ENCODE measurements around the gene WWOX. TPM values are rescaled to one million over a fixed set of nuclear protein-coding genes. Genes with fewer than 3 reads are reported as not detected.

Gene WWOX
- total RNA-seq, 6 donors from 2014 or later = 18.7 to 167 (median 31.0) TPM

DNA sequence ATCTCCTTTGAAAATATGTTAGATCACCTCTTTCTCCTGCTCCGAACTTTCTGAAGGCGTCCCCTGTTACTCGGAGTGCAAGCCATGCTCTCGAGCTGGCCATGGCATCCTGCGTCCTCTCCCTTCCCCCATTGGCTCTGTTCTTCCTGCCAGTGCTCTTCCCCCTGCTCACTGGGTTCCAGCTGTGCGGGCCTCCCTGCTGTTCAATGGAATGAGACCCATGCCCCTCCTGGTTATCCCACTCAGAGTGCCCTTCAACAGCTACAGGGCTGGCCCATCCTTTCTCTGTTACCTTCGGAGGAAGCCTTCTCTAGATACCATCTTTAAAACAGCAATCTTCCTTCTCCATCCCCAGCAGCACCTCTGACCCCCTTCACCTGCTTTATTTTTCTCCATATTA, 996.8 kb downstream of the WWOX start:
- 93 to 94% methylated on average over 7 of the region's 7 CpGs for WGBS, 2 donors
- Histone ChIP-seq H3K9me3 (no peaks in the 10 kb centered on the region), H3K27ac (no peak overlapping the region), H3K36me3 (no peaks in the 10 kb centered on the region), H3K27me3 (no peaks in the 10 kb centered on the region), H3K4me3 (no peak overlapping the region), H3K4me1 (peaks cover 0 to 12% (median 5%) of the 10 kb centered on the region in 4 donors)
- TF ChIP-seq EP300 (IDR thresholded peaks at IDR 0.05) (no peak), POLR2AphosphoS5 (IDR thresholded peaks at IDR 0.05) (no peak), POLR2A (IDR thresholded peaks at IDR 0.05) (no peak)
- TF ChIP-seq, protein P1, sequence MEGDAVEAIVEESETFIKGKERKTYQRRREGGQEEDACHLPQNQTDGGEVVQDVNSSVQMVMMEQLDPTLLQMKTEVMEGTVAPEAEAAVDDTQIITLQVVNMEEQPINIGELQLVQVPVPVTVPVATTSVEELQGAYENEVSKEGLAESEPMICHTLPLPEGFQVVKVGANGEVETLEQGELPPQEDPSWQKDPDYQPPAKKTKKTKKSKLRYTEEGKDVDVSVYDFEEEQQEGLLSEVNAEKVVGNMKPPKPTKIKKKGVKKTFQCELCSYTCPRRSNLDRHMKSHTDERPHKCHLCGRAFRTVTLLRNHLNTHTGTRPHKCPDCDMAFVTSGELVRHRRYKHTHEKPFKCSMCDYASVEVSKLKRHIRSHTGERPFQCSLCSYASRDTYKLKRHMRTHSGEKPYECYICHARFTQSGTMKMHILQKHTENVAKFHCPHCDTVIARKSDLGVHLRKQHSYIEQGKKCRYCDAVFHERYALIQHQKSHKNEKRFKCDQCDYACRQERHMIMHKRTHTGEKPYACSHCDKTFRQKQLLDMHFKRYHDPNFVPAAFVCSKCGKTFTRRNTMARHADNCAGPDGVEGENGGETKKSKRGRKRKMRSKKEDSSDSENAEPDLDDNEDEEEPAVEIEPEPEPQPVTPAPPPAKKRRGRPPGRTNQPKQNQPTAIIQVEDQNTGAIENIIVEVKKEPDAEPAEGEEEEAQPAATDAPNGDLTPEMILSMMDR (IDR thresholded peaks at IDR 0.05) = no peak
- no peak for ATAC-seq (ENCODE audit: low FRiP score in 2 of 2)
- no peak for DNase-seq

DNA sequence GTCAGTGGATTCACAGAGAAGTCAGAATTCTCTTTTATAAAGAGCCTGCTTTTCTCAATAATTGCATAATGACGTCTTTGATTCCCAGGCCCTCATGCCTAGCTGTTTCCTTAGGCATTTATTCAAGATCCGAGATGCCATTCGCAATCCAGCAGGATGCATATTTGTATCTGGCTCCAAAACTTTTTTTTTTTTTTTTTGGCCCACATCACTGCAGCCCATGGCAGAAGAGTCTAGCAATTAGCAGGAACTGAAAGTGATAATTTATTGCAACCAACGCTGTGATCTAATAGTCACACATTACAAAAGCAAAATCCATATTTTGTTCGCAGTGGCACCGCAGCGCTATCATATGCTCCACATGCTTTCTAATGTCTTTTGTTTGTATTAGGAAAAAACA, 997.7 kb downstream of the WWOX start:
- Histone ChIP-seq H3K4me1 (peaks cover 0 to 12% (median 4%) of the 10 kb centered on the region in 4 donors), H3K4me3 (no peak overlapping the region), H3K36me3 (no peaks in the 10 kb centered on the region), H3K27me3 (no peaks in the 10 kb centered on the region), H3K27ac (no peak overlapping the region), H3K9me3 (no peaks in the 10 kb centered on the region)
- 71 to 75% methylated on average over 7 of the region's 7 CpGs for WGBS, 2 donors
- DNase-seq = no peak
- ATAC-seq (ENCODE audit: low FRiP score in 2 of 2) = peak in 1 of 2 donors; percentile 5
- TF ChIP-seq POLR2A (IDR thresholded peaks at IDR 0.05) (no peak), POLR2AphosphoS5 (IDR thresholded peaks at IDR 0.05) (no peak), EP300 (IDR thresholded peaks at IDR 0.05) (no peak)
- TF ChIP-seq, protein P1 (IDR thresholded peaks at IDR 0.05) = no peak

DNA sequence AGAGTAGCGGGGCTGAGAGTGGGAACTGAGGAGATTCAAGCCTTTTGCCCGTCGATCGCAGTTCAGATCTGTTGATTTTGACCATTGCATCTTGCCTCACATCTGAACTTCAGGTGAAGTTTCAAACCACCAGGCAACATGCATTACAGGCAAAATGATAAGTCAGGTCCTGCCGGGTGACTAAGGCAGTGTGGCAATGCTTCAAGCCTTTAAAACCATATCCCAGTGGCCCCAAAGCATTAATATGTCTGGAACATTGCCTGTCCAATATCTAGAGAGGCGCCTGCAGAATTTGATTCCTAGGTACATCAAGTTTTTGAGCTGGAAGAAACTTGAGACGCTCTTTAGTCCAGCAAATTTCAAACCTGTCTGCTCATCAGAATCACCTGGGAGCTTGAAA, 998.3 kb downstream of the WWOX start:
- Histone ChIP-seq H3K36me3 (no peaks in the 10 kb centered on the region), H3K9me3 (no peaks in the 10 kb centered on the region), H3K4me1 (peaks cover 0 to 12% (median 4%) of the 10 kb centered on the region in 4 donors), H3K27ac (no peak overlapping the region), H3K27me3 (no peaks in the 10 kb centered on the region), H3K4me3 (no peak overlapping the region)
- TF ChIP-seq EP300 (IDR thresholded peaks at IDR 0.05) = no peak
- TF ChIP-seq POLR2A (IDR thresholded peaks at IDR 0.05) = no peak
- TF ChIP-seq, protein P1 (IDR thresholded peaks at IDR 0.05) = no peak
- TF ChIP-seq POLR2AphosphoS5 (IDR thresholded peaks at IDR 0.05) = no peak
- 92 to 98% methylated on average over 6 to 7 of the region's 7 CpGs for WGBS, 2 donors
- ATAC-seq (ENCODE audit: low FRiP score in 2 of 2) (no peak), DNase-seq (no peak)

DNA sequence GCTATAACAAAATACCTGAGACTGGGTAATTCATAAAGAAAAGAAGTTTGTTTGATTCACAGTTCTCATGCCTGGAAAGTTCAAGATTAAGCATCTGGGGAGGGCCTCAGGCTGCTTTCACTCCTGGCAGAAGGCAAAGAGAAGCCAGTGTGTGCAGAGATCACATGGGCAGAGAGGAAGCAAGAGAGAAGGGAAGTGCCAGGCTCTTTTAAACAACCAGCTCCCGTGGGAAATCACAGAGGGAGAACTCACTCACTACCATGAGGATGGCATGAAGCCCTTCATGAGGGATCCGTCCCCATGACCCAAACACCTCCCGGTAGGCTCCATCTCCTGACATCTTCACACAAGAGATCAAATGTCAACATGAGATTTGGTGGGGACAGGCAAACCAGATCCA, 999.5 kb downstream of the WWOX start:
- Histone ChIP-seq H3K4me1 (peaks cover 0 to 6% (median 2%) of the 10 kb centered on the region in 4 donors), H3K4me3 (no peak overlapping the region), H3K27ac (no peak overlapping the region), H3K36me3 (no peaks in the 10 kb centered on the region), H3K9me3 (no peaks in the 10 kb centered on the region), H3K27me3 (no peaks in the 10 kb centered on the region)
- DNase-seq = no peak
- WGBS, 2 donors = 76 to 79% methylated on average over 3 of the region's 3 CpGs
- ATAC-seq (ENCODE audit: low FRiP score in 2 of 2) = peak in 1 of 2 donors; percentile 58
- TF ChIP-seq POLR2A (IDR thresholded peaks at IDR 0.05) (no peak), POLR2AphosphoS5 (IDR thresholded peaks at IDR 0.05) (peak in 1 of 2 donors; percentile 23), EP300 (IDR thresholded peaks at IDR 0.05) (no peak)
- TF ChIP-seq, protein P1 (IDR thresholded peaks at IDR 0.05) = no peak

DNA sequence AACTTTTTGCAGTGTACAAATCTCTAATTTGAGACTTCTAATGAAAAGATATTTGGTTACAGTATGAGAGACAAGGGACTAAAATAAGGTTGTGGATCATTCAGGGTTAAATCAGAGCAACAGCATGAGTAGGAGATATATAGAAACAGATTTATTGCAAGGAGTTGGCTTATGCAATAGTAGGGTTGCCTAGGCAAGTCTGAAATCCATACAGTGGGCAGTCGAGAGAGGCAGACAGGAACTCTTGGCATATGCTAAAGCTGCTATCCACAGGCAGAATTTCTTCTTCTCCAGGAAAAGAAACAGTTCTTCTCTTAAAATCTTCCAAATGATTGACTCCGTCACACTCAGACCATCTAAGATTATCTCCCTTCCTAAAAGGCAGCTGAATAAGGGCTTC, 1000.3 kb downstream of the WWOX start:
- no peaks in the 10 kb centered on the region for H3K9me3 ChIP-seq
- TF ChIP-seq EP300 (IDR thresholded peaks at IDR 0.05) (no peak), POLR2A (IDR thresholded peaks at IDR 0.05) (no peak), POLR2AphosphoS5 (IDR thresholded peaks at IDR 0.05) (no peak)
- TF ChIP-seq, protein P1 (IDR thresholded peaks at IDR 0.05) = no peak
- ATAC-seq (ENCODE audit: low FRiP score in 2 of 2) (no peak), DNase-seq (no peak)
- WGBS, 2 donors = 77 to 87% methylated on average over 2 of the region's 2 CpGs
- H3K27me3 ChIP-seq = no peaks in the 10 kb centered on the region
- no peak overlapping the region for H3K27ac ChIP-seq
- no peaks in the 10 kb centered on the region for H3K36me3 ChIP-seq
- H3K4me3 ChIP-seq = no peak overlapping the region
- H3K4me1 ChIP-seq = peaks cover 0 to 6% (median 0%) of the 10 kb centered on the region in 4 donors
